GM06990 (cell line): Measurements from ENCODE around the gene PRKCI.
A peak's percentile ranks its signal among the peaks of the same experiment; 100 is the strongest.

Experiments
- DNase-seq: peaks from one replicate; pipeline ENCODE4 v3.0.0-alpha.2; 2011; ENCODE audit not compliant: insufficient read length; ENCODE audit errors: extremely low read depth
- H3K27me3 ChIP-seq: replicated peaks from 2 replicates; pipeline ENCODE4 v1.6.0; 2011; ENCODE audit warnings: low read length; ENCODE audit not compliant: control insufficient read depth, insufficient read depth
- H3K36me3 ChIP-seq: 2 replicates; pipeline ENCODE4 v1.5.1; 2011; ENCODE audit warnings: low read length; ENCODE audit not compliant: control insufficient read depth, insufficient read depth
- H3K4me3 ChIP-seq: replicated peaks from 2 replicates; pipeline ENCODE4 v1.5.1; 2011; ENCODE audit warnings: low read depth, mild to moderate bottlenecking, control low read depth, low read length
- CTCF ChIP-seq: IDR thresholded peaks from 2 replicates; pipeline ENCODE4 v1.5.1; 2011; ENCODE audit warnings: low read length, control low read depth, mild to moderate bottlenecking, inconsistent platforms; ENCODE audit not compliant: insufficient read depth, poor library complexity, severe bottlenecking

Gene PRKCI

GRCh38 chr3:170346481-170347392 lies 124.5 kb downstream of the PRKCI start:
- Histone ChIP-seq H3K36me3 (no peaks in the 10 kb centered on the region), H3K27me3 (no peaks in the 10 kb centered on the region), H3K4me3 (no peak overlapping the region)
- no peak for TF ChIP-seq CTCF
- no peak for DNase-seq

GRCh38 chr3:170350515-170351413 lies 128.5 kb downstream of the PRKCI start:
- no peak for DNase-seq
- H3K36me3 ChIP-seq: no peaks in the 10 kb centered on the region
- no peak for TF ChIP-seq CTCF
- H3K4me3 ChIP-seq: no peak overlapping the region; the same call in 1 of the 2 replicates
- H3K27me3 ChIP-seq: no peaks in the 10 kb centered on the region

- no peaks in the 10 kb centered on the region for H3K36me3 ChIP-seq
- H3K27me3 ChIP-seq: no peaks in the 10 kb centered on the region
- peak; percentile 37 for DNase-seq
- H3K4me3 ChIP-seq: no peak overlapping the region
- TF ChIP-seq CTCF: no peak
Measured at GRCh38 chr3:170352936-170353335, 130.7 kb downstream of the PRKCI start.

- DNase-seq: no peak
- no peaks in the 10 kb centered on the region for H3K36me3 ChIP-seq
- H3K4me3 ChIP-seq: no peak overlapping the region
- no peak for TF ChIP-seq CTCF
- H3K27me3 ChIP-seq: no peaks in the 10 kb centered on the region
Measured at GRCh38 chr3:170353485-170353884, 131.3 kb downstream of the PRKCI start.

- DNase-seq: no peak
- Histone ChIP-seq H3K36me3 (no peaks in the 10 kb centered on the region), H3K27me3 (no peaks in the 10 kb centered on the region), H3K4me3 (no peak overlapping the region)
- TF ChIP-seq CTCF: no peak
Measured at GRCh38 chr3:170354760-170355159, 132.5 kb downstream of the PRKCI start.
